ENCODE data around the gene KRT6A.

The KRT6A gene

DNA sequence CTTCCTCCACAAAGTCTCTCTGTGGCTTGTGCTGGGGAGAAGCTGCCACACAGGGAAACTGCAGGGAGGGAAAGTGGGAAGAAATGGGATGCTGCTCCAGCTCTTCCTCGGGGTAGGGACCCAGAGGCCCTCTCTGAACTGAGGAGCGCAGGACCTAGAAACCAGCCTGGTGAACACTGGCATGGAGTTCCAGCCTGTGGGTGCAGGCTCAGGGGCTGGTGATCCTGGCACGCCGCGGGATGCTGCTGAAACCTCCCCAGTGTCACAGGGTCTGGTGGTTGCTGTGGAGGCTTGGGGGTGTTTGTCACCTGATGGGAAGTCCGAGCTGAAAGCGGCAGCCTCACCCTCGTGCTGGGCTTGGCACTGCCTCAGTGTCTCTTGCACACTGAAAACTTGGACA lies 53.6 kb downstream of the KRT6A start:
- no peaks in the 10 kb centered on the region for H3K4me1 ChIP-seq (ENCODE audit: control insufficient read depth, low read length)

DNA sequence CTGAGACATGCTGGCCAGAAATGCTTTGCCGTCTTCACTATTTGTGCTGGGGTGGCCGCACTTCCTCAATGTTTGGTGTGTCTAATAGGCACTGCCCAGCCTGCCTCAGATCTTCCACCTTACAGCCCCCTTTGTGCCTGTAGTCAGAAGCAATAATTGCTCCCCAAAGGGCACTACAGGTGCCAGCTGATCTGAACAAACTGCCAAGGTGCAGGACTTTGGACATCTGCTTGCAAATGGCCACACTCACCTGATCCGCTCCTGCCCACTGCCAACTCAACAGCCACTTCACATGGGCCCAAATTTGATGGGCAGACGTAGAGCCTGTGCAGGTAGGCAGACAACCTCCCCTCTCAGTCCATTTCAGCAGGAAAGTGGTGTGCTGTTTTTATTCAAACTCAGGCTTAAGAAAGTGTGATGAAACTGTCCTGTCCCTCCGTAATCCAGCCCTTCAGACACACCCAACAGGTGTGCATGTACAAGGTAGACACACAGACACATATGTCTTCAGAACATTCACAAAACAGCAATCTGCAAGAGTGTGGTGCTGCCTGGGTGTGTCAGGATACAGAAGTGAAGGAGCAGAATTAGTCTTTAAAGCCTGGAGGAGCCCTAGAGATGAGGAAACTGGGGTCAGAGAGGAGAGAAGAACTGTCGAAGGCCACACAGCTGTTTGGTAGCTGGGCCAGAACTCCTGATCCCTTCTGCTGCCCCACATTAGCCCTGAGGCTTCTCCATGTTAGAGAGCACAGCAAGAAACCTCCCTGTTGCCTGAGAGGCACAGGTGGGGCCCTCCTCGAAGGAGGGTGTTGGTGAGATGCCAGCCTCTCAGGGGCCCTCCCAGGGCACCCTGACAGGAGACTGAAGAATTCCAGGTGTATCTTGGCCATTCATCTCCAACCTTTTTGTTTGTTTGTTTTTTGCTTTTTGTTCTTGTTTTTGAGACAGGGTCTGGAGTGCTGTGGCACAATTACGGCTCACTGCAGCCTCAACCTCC lies 54.5 kb downstream of the KRT6A start:
- no peaks in the 10 kb centered on the region for H3K4me1 ChIP-seq (ENCODE audit: control insufficient read depth, low read length)
- peaks cover 6% of the 10 kb centered on the region; the same call in 1 of the 2 replicates for H3K27me3 ChIP-seq (ENCODE audit: control insufficient read depth, low read length)
- TF ChIP-seq CTCF (IDR thresholded peaks at IDR 0.05; ENCODE audit: low read depth, low read length, poor library complexity, severe bottlenecking): no peak
- no peak for TF ChIP-seq EZH2phosphoT487 (IDR thresholded peaks at IDR 0.05; ENCODE audit: borderline replicate concordance, low read length)
- H3K27ac ChIP-seq (ENCODE audit: low read depth, low read length): no peak overlapping the region
- H3K36me3 ChIP-seq (ENCODE audit: control insufficient read depth, low read length): no peaks in the 10 kb centered on the region
- no peak overlapping the region for H3K4me3 ChIP-seq (ENCODE audit: low read length)
- H3K79me2 ChIP-seq (ENCODE audit: control insufficient read depth, low read length): no peaks in the 10 kb centered on the region
- no peaks in the 10 kb centered on the region for H3F3A ChIP-seq (ENCODE audit: control insufficient read depth, insufficient read depth)
- H3K4me2 ChIP-seq (ENCODE audit: low read length): no peak overlapping the region
- H3K9me2 ChIP-seq (replicated peaks; ENCODE audit: control insufficient read depth, low read length): no peaks in the 10 kb centered on the region
- no peaks in the 10 kb centered on the region for H4K20me1 ChIP-seq (ENCODE audit: control insufficient read depth, insufficient read depth, low read depth, low read length)
- H3K9me3 ChIP-seq (ENCODE audit: control insufficient read depth, insufficient read depth, low read length): no peaks in the 10 kb centered on the region

More for the DNA sequence above, 53.6 kb downstream of the KRT6A start:
- H3K79me2 ChIP-seq (ENCODE audit: control insufficient read depth, low read length): no peaks in the 10 kb centered on the region
- peaks cover 6% of the 10 kb centered on the region; the same call in 1 of the 2 replicates for H3K27me3 ChIP-seq (ENCODE audit: control insufficient read depth, low read length)
- H3F3A ChIP-seq (ENCODE audit: control insufficient read depth, insufficient read depth): no peaks in the 10 kb centered on the region
- no peak overlapping the region for H3K4me3 ChIP-seq (ENCODE audit: low read length)
- no peaks in the 10 kb centered on the region for H3K9me2 ChIP-seq (replicated peaks; ENCODE audit: control insufficient read depth, low read length)
- no peaks in the 10 kb centered on the region for H4K20me1 ChIP-seq (ENCODE audit: control insufficient read depth, insufficient read depth, low read depth, low read length)
- H3K9me3 ChIP-seq (ENCODE audit: control insufficient read depth, insufficient read depth, low read length): no peaks in the 10 kb centered on the region
- no peaks in the 10 kb centered on the region for H3K36me3 ChIP-seq (ENCODE audit: control insufficient read depth, low read length)
- H3K27ac ChIP-seq (ENCODE audit: low read depth, low read length): no peak overlapping the region
- no peak overlapping the region for H3K4me2 ChIP-seq (ENCODE audit: low read length)
- TF ChIP-seq CTCF (IDR thresholded peaks at IDR 0.05; ENCODE audit: low read depth, low read length, poor library complexity, severe bottlenecking) (no peak), EZH2phosphoT487 (IDR thresholded peaks at IDR 0.05; ENCODE audit: borderline replicate concordance, low read length) (no peak)

DNA sequence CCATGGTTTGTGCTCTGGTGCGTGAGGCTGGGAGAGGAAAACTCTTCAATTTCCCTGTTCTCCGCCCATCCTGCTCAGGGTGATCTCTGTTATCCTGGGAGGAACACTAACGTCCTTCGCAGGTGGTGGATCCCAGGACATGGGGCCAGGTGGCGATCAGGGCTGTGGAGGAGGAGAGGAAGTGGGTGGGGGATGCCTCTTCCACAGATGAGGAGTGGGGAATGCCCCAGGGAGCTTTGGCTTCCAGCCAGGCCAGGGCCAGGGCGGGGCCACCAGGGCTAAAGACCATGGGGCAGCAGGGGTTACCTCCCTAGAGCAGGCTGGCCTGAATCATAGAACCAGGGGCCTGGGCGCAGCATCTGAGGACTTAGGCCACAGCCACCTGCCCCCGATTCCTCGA lies 55.5 kb downstream of the KRT6A start:
- no peaks in the 10 kb centered on the region for H3F3A ChIP-seq (ENCODE audit: control insufficient read depth, insufficient read depth)
- TF ChIP-seq EZH2phosphoT487 (IDR thresholded peaks at IDR 0.05; ENCODE audit: borderline replicate concordance, low read length): no peak
- TF ChIP-seq CTCF (IDR thresholded peaks at IDR 0.05; ENCODE audit: low read depth, low read length, poor library complexity, severe bottlenecking): no peak
- no peak overlapping the region for H3K4me2 ChIP-seq (ENCODE audit: low read length)
- H3K36me3 ChIP-seq (ENCODE audit: control insufficient read depth, low read length): no peaks in the 10 kb centered on the region
- no peaks in the 10 kb centered on the region; the same call in 1 of the 2 replicates for H4K20me1 ChIP-seq (ENCODE audit: control insufficient read depth, insufficient read depth, low read depth, low read length)
- H3K27ac ChIP-seq (ENCODE audit: low read depth, low read length): no peak overlapping the region
- H3K4me1 ChIP-seq (ENCODE audit: control insufficient read depth, low read length): no peaks in the 10 kb centered on the region
- H3K9me3 ChIP-seq (ENCODE audit: control insufficient read depth, insufficient read depth, low read length): no peaks in the 10 kb centered on the region
- H3K9me2 ChIP-seq (replicated peaks; ENCODE audit: control insufficient read depth, low read length): no peaks in the 10 kb centered on the region
- H3K4me3 ChIP-seq (ENCODE audit: low read length): no peak overlapping the region
- no peaks in the 10 kb centered on the region for H3K79me2 ChIP-seq (ENCODE audit: control insufficient read depth, low read length)
- no peaks in the 10 kb centered on the region for H3K27me3 ChIP-seq (ENCODE audit: control insufficient read depth, low read length)
